Loucy (cell line): ENCODE data around the gene GAS7.

Experiments
- H2AFZ ChIP-seq: fragments of 200-600 bp; sonication (generic); 2 replicates; pipeline ENCODE4 v1.6.0; 2016; ENCODE audit warnings: antibody characterized with exemption, mild to moderate bottlenecking, low read length, moderate library complexity
- H3F3A ChIP-seq: fragments of 200-600 bp; 2 replicates; pipeline ENCODE4 v1.6.0; 2016; ENCODE audit warnings: antibody characterized with exemption, low read depth, mild to moderate bottlenecking
- H3K27me3 ChIP-seq: fragments of 200-600 bp; sonication (generic); 2 replicates; pipeline ENCODE4 v1.6.1; 2014; ENCODE audit warnings: low read length, mild to moderate bottlenecking; ENCODE audit not compliant: insufficient read depth, poor library complexity, severe bottlenecking
- H3K36me3 ChIP-seq: fragments of 200-600 bp; sonication (generic); 2 replicates; pipeline ENCODE4 v1.6.1; 2016; ENCODE audit warnings: low read length; ENCODE audit not compliant: insufficient read depth
- H3K4me1 ChIP-seq: fragments of 200-600 bp; sonication (generic); 2 replicates; pipeline ENCODE4 v1.5.1; 2014; ENCODE audit warnings: low read length, mild to moderate bottlenecking; ENCODE audit not compliant: insufficient read depth, poor library complexity, severe bottlenecking
- H3K4me2 ChIP-seq: fragments of 200-600 bp; sonication (generic); 2 replicates; pipeline ENCODE4 v1.6.0; 2014; ENCODE audit warnings: antibody characterized with exemption, low read length, low read depth, mild to moderate bottlenecking; ENCODE audit not compliant: poor library complexity, severe bottlenecking
- H3K4me3 ChIP-seq: fragments of 200-600 bp; sonication (generic); 2 replicates; pipeline ENCODE4 v1.5.1; 2014; ENCODE audit warnings: low read length, mild to moderate bottlenecking, mixed read lengths; ENCODE audit not compliant: poor library complexity, severe bottlenecking
- H3K79me2 ChIP-seq: fragments of 200-600 bp; sonication (generic); 2 replicates; pipeline ENCODE4 v1.6.1; 2014; ENCODE audit warnings: low read length; ENCODE audit not compliant: insufficient read depth
- H3K9ac ChIP-seq: fragments of 200-600 bp; sonication (generic); 2 replicates; pipeline ENCODE4 v1.6.0; 2014; ENCODE audit warnings: mild to moderate bottlenecking, low read depth, low read length, moderate library complexity; ENCODE audit not compliant: poor library complexity, severe bottlenecking
- H3K9me2 ChIP-seq: fragments of 200-600 bp; sonication (generic); replicated peaks from 2 replicates; pipeline ENCODE4 v1.6.1; 2016; ENCODE audit warnings: low read depth, low read length, mixed read lengths
- H3K9me3 ChIP-seq: fragments of 200-600 bp; sonication (generic); 2 replicates; pipeline ENCODE4 v1.6.1; 2014; ENCODE audit warnings: mild to moderate bottlenecking, antibody characterized with exemption, low read length, low read depth; ENCODE audit not compliant: insufficient read depth
- H4K20me1 ChIP-seq: fragments of 200-600 bp; sonication (generic); 2 replicates; pipeline ENCODE4 v1.6.0; 2014; ENCODE audit warnings: antibody characterized with exemption, low read length, mild to moderate bottlenecking; ENCODE audit not compliant: insufficient read depth, poor library complexity, severe bottlenecking
- CTCF ChIP-seq: fragments of 200-600 bp; sonication (generic); conservative IDR thresholded peaks from 2 replicates; pipeline ENCODE4 v1.5.1; 2014; ENCODE audit warnings: mild to moderate bottlenecking, antibody characterized with exemption, low read length
- EZH2phosphoT487 ChIP-seq: fragments of 200-600 bp; IDR thresholded peaks from 2 replicates; pipeline ENCODE4 v1.6.1; 2018; ENCODE audit warnings: antibody characterized with exemption, mild to moderate bottlenecking, moderate library complexity, borderline replicate concordance

Gene GAS7

GRCh38 chr17:9868552-9868951 is 329.9 kb downstream of the GAS7 start:
- TF ChIP-seq CTCF (no peak), EZH2phosphoT487 (no peak)
- H3K4me2 ChIP-seq: no peak overlapping the region
- no peak overlapping the region for H3K9ac ChIP-seq
- H3F3A ChIP-seq: no peaks in the 10 kb centered on the region
- H3K79me2 ChIP-seq: no peaks in the 10 kb centered on the region
- no peaks in the 10 kb centered on the region for H3K4me1 ChIP-seq
- H4K20me1 ChIP-seq: no peaks in the 10 kb centered on the region
- no peaks in the 10 kb centered on the region for H3K36me3 ChIP-seq
- H3K9me2 ChIP-seq: no peaks in the 10 kb centered on the region
- no peaks in the 10 kb centered on the region for H3K9me3 ChIP-seq
- no peaks in the 10 kb centered on the region for H3K27me3 ChIP-seq
- no peak overlapping the region for H2AFZ ChIP-seq
- no peak overlapping the region for H3K4me3 ChIP-seq

- Histone ChIP-seq H3K9ac (no peak overlapping the region), H3K27me3 (no peaks in the 10 kb centered on the region), H3F3A (no peaks in the 10 kb centered on the region), H3K9me3 (no peaks in the 10 kb centered on the region), H3K9me2 (no peaks in the 10 kb centered on the region), H3K79me2 (no peaks in the 10 kb centered on the region), H3K4me1 (no peaks in the 10 kb centered on the region), H2AFZ (no peak overlapping the region), H4K20me1 (no peaks in the 10 kb centered on the region), H3K4me2 (no peak overlapping the region), H3K36me3 (no peaks in the 10 kb centered on the region), H3K4me3 (no peak overlapping the region)
- TF ChIP-seq CTCF (no peak), EZH2phosphoT487 (no peak)
Measured at GRCh38 chr17:9865586-9865985, 332.8 kb downstream of the GAS7 start.

- Histone ChIP-seq H4K20me1 (no peaks in the 10 kb centered on the region), H3K4me2 (no peak overlapping the region)
- TF ChIP-seq EZH2phosphoT487 (no peak), CTCF (no peak)
Measured at GRCh38 chr17:9862949-9863348, 335.5 kb downstream of the GAS7 start.

More at GRCh38 chr17:9862949-9863348, 335.5 kb downstream of the GAS7 start:
- Histone ChIP-seq H3K4me3 (no peak overlapping the region), H3K9ac (no peak overlapping the region), H3F3A (no peaks in the 10 kb centered on the region), H2AFZ (no peak overlapping the region), H3K79me2 (no peaks in the 10 kb centered on the region), H3K36me3 (no peaks in the 10 kb centered on the region), H3K27me3 (no peaks in the 10 kb centered on the region), H3K9me2 (no peaks in the 10 kb centered on the region), H3K4me1 (no peaks in the 10 kb centered on the region), H3K9me3 (no peaks in the 10 kb centered on the region)
